IPS-NIHi7 (cell line): ENCODE results near the gene DTX1.

ENCODE experiments used
- DNase-seq: peaks from one replicate; pipeline ENCODE4 v3.0.0; 2012; ENCODE audit warnings: mixed read lengths; ENCODE audit errors: extremely low spot score

The DTX1 gene

GRCh38 chr12:113056631-113057488, at the start of gene DTX1:
Gene DTX1, plus strand, starts transcription at chr12:113056730. Its CDS starts 1,463 bp downstream, at chr12:113058193.
- no peak for DNase-seq

GRCh38 chr12:113007166-113007565, 49.4 kb upstream of the DTX1 start:
- no peak for DNase-seq

GRCh38 chr12:113010701-113011100, 45.8 kb upstream of the DTX1 start:
- DNase-seq, result no peak

GRCh38 chr12:113014565-113014964, 42.0 kb upstream of the DTX1 start:
- DNase-seq, result no peak

- DNase-seq, result no peak
Measured at GRCh38 chr12:113016796-113017195, 39.7 kb upstream of the DTX1 start.

GRCh38 chr12:113019025-113019424, 37.5 kb upstream of the DTX1 start:
- no peak for DNase-seq

GRCh38 chr12:113021500-113021899, 35.0 kb upstream of the DTX1 start:
- no peak for DNase-seq

GRCh38 chr12:113022563-113023297, 33.8 kb upstream of the DTX1 start:
- no peak for DNase-seq

- DNase-seq, result no peak
Measured at GRCh38 chr12:113027726-113028125, 28.8 kb upstream of the DTX1 start.

GRCh38 chr12:113030875-113031525, 25.5 kb upstream of the DTX1 start:
- DNase-seq, result peak; percentile 83

- DNase-seq, result no peak
Measured at GRCh38 chr12:113039911-113040445, 16.6 kb upstream of the DTX1 start.

- DNase-seq, result no peak
Measured at GRCh38 chr12:113040722-113041171, 15.8 kb upstream of the DTX1 start.

GRCh38 chr12:113041560-113041959, 15.0 kb upstream of the DTX1 start:
- no peak for DNase-seq

GRCh38 chr12:113043240-113043639, 13.3 kb upstream of the DTX1 start:
- no peak for DNase-seq

- no peak for DNase-seq
Measured at GRCh38 chr12:113044516-113044915, 12.0 kb upstream of the DTX1 start.

- peak; percentile 81 for DNase-seq
Measured at GRCh38 chr12:113048716-113049127, 7.8 kb upstream of the DTX1 start.

- peak; percentile 77 for DNase-seq
Measured at GRCh38 chr12:113049976-113050742, 6.4 kb upstream of the DTX1 start.

GRCh38 chr12:113050795-113051194, 5.7 kb upstream of the DTX1 start:
- DNase-seq, result no peak

GRCh38 chr12:113051759-113052158, 4.8 kb upstream of the DTX1 start:
- DNase-seq, result no peak

- DNase-seq, result no peak
Measured at GRCh38 chr12:113052326-113052725, 4.2 kb upstream of the DTX1 start.

GRCh38 chr12:113054948-113055486, 1.5 kb upstream of the DTX1 start:
- DNase-seq, result no peak
